Islet precursor cell (in vitro differentiated cells): ENCODE measurements around the gene HS3ST5.
"Not testable (repeated sequence)": the region's sequence is repeated elsewhere in the genome, so short reads cannot be mapped to it uniquely, and the experiment has no call there.

ENCODE experiments used
- DNase-seq: peaks from one replicate; pipeline ENCODE4 v3.0.0-alpha.2; 2018

HS3ST5 gene

GRCh38 chr6:114084327-114084890 is 258.4 kb downstream of the HS3ST5 start:
- no peak for DNase-seq

GRCh38 chr6:114083251-114083650 is 259.6 kb downstream of the HS3ST5 start:
- DNase-seq: no peak

- no peak for DNase-seq
Observed at GRCh38 chr6:114081730-114082129, 261.1 kb downstream of the HS3ST5 start.

- no peak for DNase-seq
Observed at GRCh38 chr6:114080891-114081510, 261.8 kb downstream of the HS3ST5 start.

GRCh38 chr6:114080410-114080809 is 262.4 kb downstream of the HS3ST5 start:
- not testable (repeated sequence) for DNase-seq

- no peak for DNase-seq
Observed at GRCh38 chr6:114075777-114076176, 267.0 kb downstream of the HS3ST5 start.

GRCh38 chr6:114075300-114075699 is 267.5 kb downstream of the HS3ST5 start:
- no peak for DNase-seq

GRCh38 chr6:114068771-114069170 is 274.1 kb downstream of the HS3ST5 start:
- DNase-seq: no peak

GRCh38 chr6:114068116-114068515 is 274.7 kb downstream of the HS3ST5 start:
- DNase-seq: no peak

GRCh38 chr6:114064862-114065261 is 278.0 kb downstream of the HS3ST5 start:
- DNase-seq: no peak

GRCh38 chr6:114063956-114064355 is 278.9 kb downstream of the HS3ST5 start:
- DNase-seq: no peak

- DNase-seq: no peak
Observed at GRCh38 chr6:114062199-114062598, 280.6 kb downstream of the HS3ST5 start.

GRCh38 chr6:114061741-114062140 is 281.1 kb downstream of the HS3ST5 start:
- DNase-seq: no peak

- DNase-seq: no peak
Observed at GRCh38 chr6:114061116-114061515, 281.7 kb downstream of the HS3ST5 start.

- peak; percentile 73 for DNase-seq
Observed at GRCh38 chr6:114058435-114058834, 284.4 kb downstream of the HS3ST5 start.

- no peak for DNase-seq
Observed at GRCh38 chr6:114055763-114056162, 287.1 kb downstream of the HS3ST5 start.

GRCh38 chr6:114055349-114055748 is 287.5 kb downstream of the HS3ST5 start:
- no peak for DNase-seq

- no peak for DNase-seq
Observed at GRCh38 chr6:114053791-114054190, 289.0 kb downstream of the HS3ST5 start.

GRCh38 chr6:114052141-114052540 is 290.7 kb downstream of the HS3ST5 start:
- DNase-seq: no peak

- DNase-seq: no peak
Observed at GRCh38 chr6:114051031-114051430, 291.8 kb downstream of the HS3ST5 start.

GRCh38 chr6:114049367-114049966 is 293.4 kb downstream of the HS3ST5 start:
- DNase-seq: peak; percentile 90

GRCh38 chr6:114044566-114044965 is 298.3 kb downstream of the HS3ST5 start:
- DNase-seq: not testable (repeated sequence)

GRCh38 chr6:114042267-114043016 is 300.4 kb downstream of the HS3ST5 start:
- no peak for DNase-seq

- no peak for DNase-seq
Observed at GRCh38 chr6:114040871-114041270, 302.0 kb downstream of the HS3ST5 start.
